H9 (cell line): ENCODE data around the gene ANO9. TPM values are rescaled to one million over a fixed set of nuclear protein-coding genes. Genes with fewer than 3 reads are reported as not detected.

ENCODE experiments used
- DNase-seq: peaks from one replicate; pipeline ENCODE4 v3.0.0-alpha.2; 2017
- H2AFZ ChIP-seq: one replicate; pipeline ENCODE4 v1.6.1; 2013; ENCODE audit warnings: mild to moderate bottlenecking, low read length, control low read depth, moderate library complexity
- H2AK5ac ChIP-seq: 2 replicates; pipeline ENCODE4 v1.6.1; 2013; ENCODE audit warnings: low read length, control low read depth, mixed read lengths; ENCODE audit not compliant: insufficient read length
- H2BK120ac ChIP-seq: one replicate; pipeline ENCODE4 v1.6.1; 2013; ENCODE audit warnings: low read depth, mild to moderate bottlenecking, low read length, control low read depth, inconsistent platforms; ENCODE audit not compliant: poor library complexity, severe bottlenecking
- H2BK12ac ChIP-seq: 2 replicates; pipeline ENCODE4 v1.6.1; 2013; ENCODE audit warnings: low read length, control low read depth, mixed read lengths, low read depth; ENCODE audit not compliant: insufficient read length
- H2BK15ac ChIP-seq: 2 replicates; pipeline ENCODE4 v1.6.1; 2013; ENCODE audit warnings: low read depth, low read length, control low read depth
- H2BK20ac ChIP-seq: one replicate; pipeline ENCODE4 v1.6.1; 2013; ENCODE audit warnings: low read depth, mild to moderate bottlenecking, low read length, control low read depth, inconsistent platforms; ENCODE audit not compliant: poor library complexity, severe bottlenecking
- H2BK5ac ChIP-seq: 2 replicates; pipeline ENCODE4 v1.6.1; 2013; ENCODE audit warnings: low read length, control low read depth, mixed read lengths; ENCODE audit not compliant: insufficient read length
- H3K14ac ChIP-seq: 2 replicates; pipeline ENCODE4 v1.6.1; 2013; ENCODE audit warnings: low read length, control low read depth; ENCODE audit not compliant: insufficient read depth
- H3K18ac ChIP-seq: 2 replicates; pipeline ENCODE4 v1.6.1; 2013; ENCODE audit warnings: low read depth, mild to moderate bottlenecking, mixed read lengths, low read length, control low read depth; ENCODE audit not compliant: insufficient read length
- H3K23ac ChIP-seq: 2 replicates; pipeline ENCODE4 v1.6.1; 2013; ENCODE audit warnings: low read length, control low read depth, mixed read lengths, low read depth; ENCODE audit not compliant: insufficient read length
- H3K23me2 ChIP-seq: 2 replicates; pipeline ENCODE4 v1.6.1; 2013; ENCODE audit warnings: low read depth, mild to moderate bottlenecking, mixed read lengths, low read length, control low read depth; ENCODE audit not compliant: insufficient read length, poor library complexity, severe bottlenecking
- H3K27ac ChIP-seq: 2 replicates; pipeline ENCODE4 v1.5.1; 2013; ENCODE audit warnings: low read length, control low read depth, mixed read lengths, low read depth; ENCODE audit not compliant: insufficient read length
- H3K27me3 ChIP-seq: 2 replicates; pipeline ENCODE4 v1.6.1; 2013; ENCODE audit warnings: low read length, control low read depth, inconsistent platforms; ENCODE audit not compliant: insufficient read depth
- H3K4ac ChIP-seq: 2 replicates; pipeline ENCODE4 v1.6.1; 2013; ENCODE audit warnings: low read depth, mild to moderate bottlenecking, control low read depth, inconsistent platforms, low read length, moderate library complexity
- H3K4me1 ChIP-seq: 2 replicates; pipeline ENCODE4 v1.6.1; 2013; ENCODE audit warnings: low read length, control low read depth, inconsistent platforms; ENCODE audit not compliant: insufficient read depth
- H3K4me2 ChIP-seq: 2 replicates; pipeline ENCODE4 v1.6.1; 2013; ENCODE audit warnings: low read length, control low read depth, mixed read lengths; ENCODE audit not compliant: insufficient read length, insufficient read depth
- H3K56ac ChIP-seq: 2 replicates; pipeline ENCODE4 v1.6.1; 2013; ENCODE audit warnings: low read depth, mild to moderate bottlenecking, mixed read lengths, low read length, control low read depth; ENCODE audit not compliant: insufficient read length
- H3K79me1 ChIP-seq: 2 replicates; pipeline ENCODE4 v1.6.1; 2013; ENCODE audit warnings: low read depth, mild to moderate bottlenecking, moderate library complexity, low read length, control low read depth, inconsistent platforms; ENCODE audit not compliant: insufficient read depth, poor library complexity, severe bottlenecking
- H3K79me2 ChIP-seq: 2 replicates; pipeline ENCODE4 v1.6.1; 2013; ENCODE audit warnings: low read length, control low read depth, inconsistent platforms; ENCODE audit not compliant: insufficient read depth
- H3K9ac ChIP-seq: 2 replicates; pipeline ENCODE4 v1.6.1; 2013; ENCODE audit warnings: low read length, control low read depth, mixed read lengths; ENCODE audit not compliant: insufficient read length; ENCODE audit errors: extremely low read depth
- H3K9me3 ChIP-seq: one replicate; pipeline ENCODE4 v1.6.1; 2013; ENCODE audit warnings: low read depth, low read length, inconsistent platforms; ENCODE audit not compliant: control insufficient read depth
- H3T11ph ChIP-seq: one replicate; pipeline ENCODE4 v1.6.1; 2013; ENCODE audit warnings: mild to moderate bottlenecking, low read length, control low read depth, inconsistent platforms
- H4K20me1 ChIP-seq: one replicate; pipeline ENCODE4 v1.6.1; 2013; ENCODE audit not compliant: control insufficient read depth, insufficient read length, insufficient read depth
- H4K5ac ChIP-seq: 2 replicates; pipeline ENCODE4 v1.6.1; 2013; ENCODE audit warnings: low read depth, mild to moderate bottlenecking, mixed read lengths, low read length, control low read depth; ENCODE audit not compliant: insufficient read length
- H4K8ac ChIP-seq: replicated peaks from 2 replicates; pipeline ENCODE4 v1.6.1; 2013; ENCODE audit warnings: low read length, control low read depth, mixed read lengths, low read depth; ENCODE audit not compliant: insufficient read length
- H4K91ac ChIP-seq: 2 replicates; pipeline ENCODE4 v1.6.1; 2013; ENCODE audit warnings: low read depth, mild to moderate bottlenecking, moderate library complexity, mixed read lengths, low read length, control low read depth; ENCODE audit not compliant: insufficient read length
- H3K27ac Mint-ChIP-seq, 3 experiments: 2 replicates in 2 of 3; 3 replicates in 1 of 3; pipeline ENCODE4 v1.8.0; 2020 to 2021; ENCODE audit warnings: mixed read lengths in 3 of 3, mild to moderate bottlenecking in 1 of 3, moderate library complexity in 1 of 3
- H3K27me3 Mint-ChIP-seq: 2 replicates; pipeline ENCODE4 v1.8.0; 2021; ENCODE audit warnings: low read depth, mild to moderate bottlenecking, moderate library complexity, mixed read lengths
- H3K36me3 Mint-ChIP-seq, 3 experiments: 2 replicates in 2 of 3; 3 replicates in 1 of 3; pipeline ENCODE4 v1.8.0; 2020 to 2021; ENCODE audit warnings: low read depth in 3 of 3, mixed read lengths in 3 of 3; ENCODE audit not compliant: insufficient read depth in 1 of 3
- H3K4me1 Mint-ChIP-seq, 2 experiments: 2 replicates each; pipeline ENCODE4 v1.8.0; 2020; ENCODE audit warnings: mixed read lengths in 2 of 2
- H3K4me3 Mint-ChIP-seq, 2 experiments: 2 replicates in 1 of 2; 3 replicates in 1 of 2; pipeline ENCODE4 v1.8.0; 2020 to 2021; ENCODE audit warnings: mild to moderate bottlenecking in 2 of 2, mixed read lengths in 2 of 2, moderate library complexity in 1 of 2
- H3K9me3 Mint-ChIP-seq, 2 experiments: 2 replicates in 1 of 2; 3 replicates in 1 of 2; pipeline ENCODE4 v1.8.0; 2020; ENCODE audit warnings: mild to moderate bottlenecking in 2 of 2, mixed read lengths in 2 of 2, moderate library complexity in 1 of 2
- CTCF ChIP-seq: fragments of 200-600 bp; sonication (generic); conservative IDR thresholded peaks from 3 replicates; pipeline ENCODE4 v1.8.0; 2021; ENCODE audit warnings: antibody characterized with exemption, mild to moderate bottlenecking
- WGBS: extraction: QIAGEN DNeasy Blood & Tissue Kit; methylation state at CpG from one replicate; pipeline ENCODE4 v1.1.7; 2013; ENCODE audit warnings: missing lambda C conversion rate, low lambda C conversion rate, mixed read lengths; ENCODE audit not compliant: insufficient read length; ENCODE audit errors: extremely low coverage; 5-methylcytosine and 5-hydroxymethylcytosine counted together
- total RNA-seq: library from RNA; stranded (reverse); gene quantifications from 2 replicates; pipeline ENCODE4 v1.2.1, GENCODE V29; 2021

Gene ANO9
- total RNA-seq, 1 experiment from 2014 or later = 13.1 TPM

- 0 out of 2 replicates have a peak, but pooled peaks cover 2% of the 10 kb centered on the region for H3K27me3 Mint-ChIP-seq
- Histone ChIP-seq H3K23ac (no peak overlapping the region), H3K27me3 (no peaks in the 10 kb centered on the region), H4K91ac (no peak overlapping the region), H2BK120ac (no peak overlapping the region), H2BK15ac (no peak overlapping the region), H3K23me2 (peaks cover 8% of the 10 kb centered on the region), H3K56ac (no peak overlapping the region), H3K79me1 (no peaks in the 10 kb centered on the region), H3K27ac (no peak overlapping the region), H4K20me1 (peaks cover 4% of the 10 kb centered on the region), H4K8ac (no peak overlapping the region), H3K79me2 (no peaks in the 10 kb centered on the region), H3T11ph (no peak overlapping the region), H2AK5ac (no peak overlapping the region), H3K14ac (no peak overlapping the region), H4K5ac (no peak overlapping the region), H3K9me3 (no peaks in the 10 kb centered on the region), H3K18ac (no peak overlapping the region), H2BK12ac (no peak overlapping the region), H2BK20ac (no peak overlapping the region), H3K4me1 (no peaks in the 10 kb centered on the region), H3K4me2 (no peak overlapping the region), H2AFZ (no peak overlapping the region), H3K9ac (no peak overlapping the region), H3K4ac (no peak overlapping the region), H2BK5ac (no peak overlapping the region)
- peaks cover 2 to 5% of the 10 kb centered on the region in 2 experiments; a peak in 3 of 4 replicates for H3K4me1 Mint-ChIP-seq
- DNase-seq = no peak
- H3K4me3 Mint-ChIP-seq = no peak overlapping the region
- no peak for TF ChIP-seq CTCF
- WGBS = no CpG with 5 or more reads among the region's 7 CpGs
- H3K36me3 Mint-ChIP-seq = no peaks in the 10 kb centered on the region; a peak in 3 of 7 replicates
- H3K27ac Mint-ChIP-seq = no peak overlapping the region
- no peaks in the 10 kb centered on the region for H3K9me3 Mint-ChIP-seq
These were observed 32.7 kb downstream of the ANO9 start for GRCh38 chr11:409008-409599.
